NCI-H82 treated with DMSO at 0.1 percent for 48 hours (cell line): ENCODE data around the gene HSPB7.
"Not testable (repeated sequence)": the region's sequence is repeated elsewhere in the genome, so short reads cannot be mapped to it uniquely, and the experiment has no call there.

ENCODE experiments used
- DNase-seq: peaks from one replicate; lab custom pipeline; 2025; ENCODE audit not compliant: unreplicated experiment; lab: John Stamatoyannopoulos, UW

Gene HSPB7

GRCh38 chr1:16009030-16009460, 8.8 kb downstream of the HSPB7 start:
- DNase-seq: peak; percentile 40

- no peak for DNase-seq
Measured at GRCh38 chr1:16007671-16008341, 10.0 kb downstream of the HSPB7 start.

DNA sequence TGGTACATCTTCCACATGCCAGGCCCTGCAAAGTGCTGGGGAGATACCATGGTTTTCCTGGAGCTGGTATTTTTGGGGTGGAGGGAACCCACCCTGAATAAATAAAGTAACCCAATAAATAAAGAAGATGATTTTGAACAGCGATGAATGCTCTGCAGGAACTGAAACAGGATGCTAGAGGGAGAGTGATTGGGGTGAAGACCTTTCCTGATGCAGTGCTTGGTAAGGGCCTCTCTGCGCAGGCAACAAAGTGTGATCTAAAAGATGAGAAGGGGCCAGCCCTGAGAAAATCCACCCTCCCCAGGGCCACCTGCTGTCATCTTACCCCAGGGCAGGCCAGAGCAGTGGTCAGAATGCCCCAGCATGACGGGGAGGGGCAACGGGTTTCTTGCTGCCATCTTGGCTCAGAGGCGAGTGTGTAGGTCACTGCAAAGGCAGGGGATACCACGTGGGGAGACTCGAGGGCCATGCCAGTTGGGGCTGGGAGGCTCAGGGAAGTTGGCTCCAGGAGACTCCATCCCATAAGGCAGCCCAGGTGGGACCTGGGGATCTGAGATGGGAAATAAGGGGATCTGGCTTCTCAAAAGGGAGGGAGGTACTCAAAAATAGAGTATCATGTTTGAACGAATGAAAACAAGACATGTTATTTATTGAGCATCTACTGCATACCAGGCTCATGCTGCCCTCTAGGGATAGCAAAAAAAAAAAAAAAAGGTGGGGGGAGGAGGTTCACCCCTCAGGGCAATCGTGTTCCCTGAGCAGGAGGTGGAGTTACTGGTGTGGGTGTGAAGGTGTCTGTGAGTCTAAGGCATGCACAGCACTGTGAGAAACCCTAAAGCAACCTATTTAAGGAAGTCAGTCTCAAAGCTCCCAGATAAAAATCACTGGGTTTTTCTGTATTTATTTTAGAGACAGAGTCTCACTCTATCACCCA, 11.0 kb downstream of the HSPB7 start:
- no peak for DNase-seq

DNA sequence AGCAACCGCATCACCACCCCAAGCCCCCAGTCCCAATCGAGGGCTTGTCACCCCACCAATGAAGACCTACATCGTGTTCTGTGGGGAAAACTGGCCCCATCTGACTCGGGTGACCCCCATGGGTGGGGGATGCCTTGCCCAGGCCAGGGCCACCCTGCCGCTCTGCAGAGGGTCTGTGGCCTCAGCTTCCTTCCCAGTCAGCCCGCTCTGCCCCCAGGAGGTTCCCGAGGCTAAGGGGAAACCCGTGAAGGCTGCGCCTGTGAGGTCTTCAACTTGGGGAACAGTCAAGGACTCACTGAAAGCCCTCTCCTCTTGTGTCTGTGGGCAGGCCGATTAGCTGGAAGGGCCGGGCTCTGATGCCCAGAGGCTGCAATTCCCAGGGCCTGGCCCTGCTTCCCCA, 11.8 kb downstream of the HSPB7 start:
- no peak for DNase-seq

DNA sequence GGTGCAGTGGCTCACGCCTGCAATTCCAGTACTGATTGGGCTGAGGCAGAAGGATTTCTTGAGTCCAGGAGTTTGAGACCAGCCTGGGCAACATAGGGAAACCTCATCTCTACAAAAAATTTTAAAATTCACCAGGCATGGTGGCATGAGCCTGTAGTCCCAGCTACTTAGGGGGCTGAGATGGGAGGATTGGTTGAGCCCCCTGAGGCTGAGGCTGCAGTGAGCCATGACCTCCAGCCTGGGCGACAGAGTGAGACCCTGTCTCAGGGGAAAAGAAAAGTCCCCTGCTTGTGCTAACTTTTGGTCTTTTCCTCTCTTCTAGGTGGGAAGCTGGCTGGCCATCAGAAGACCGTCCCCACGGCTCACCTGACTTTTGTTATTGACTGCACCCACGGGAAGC, 12.2 kb downstream of the HSPB7 start:
- DNase-seq: no peak

GRCh38 chr1:16001274-16001673, 16.6 kb downstream of the HSPB7 start:
- not testable (repeated sequence) for DNase-seq

- no peak for DNase-seq
Measured at GRCh38 chr1:15998929-15999328, 18.9 kb downstream of the HSPB7 start.

DNA sequence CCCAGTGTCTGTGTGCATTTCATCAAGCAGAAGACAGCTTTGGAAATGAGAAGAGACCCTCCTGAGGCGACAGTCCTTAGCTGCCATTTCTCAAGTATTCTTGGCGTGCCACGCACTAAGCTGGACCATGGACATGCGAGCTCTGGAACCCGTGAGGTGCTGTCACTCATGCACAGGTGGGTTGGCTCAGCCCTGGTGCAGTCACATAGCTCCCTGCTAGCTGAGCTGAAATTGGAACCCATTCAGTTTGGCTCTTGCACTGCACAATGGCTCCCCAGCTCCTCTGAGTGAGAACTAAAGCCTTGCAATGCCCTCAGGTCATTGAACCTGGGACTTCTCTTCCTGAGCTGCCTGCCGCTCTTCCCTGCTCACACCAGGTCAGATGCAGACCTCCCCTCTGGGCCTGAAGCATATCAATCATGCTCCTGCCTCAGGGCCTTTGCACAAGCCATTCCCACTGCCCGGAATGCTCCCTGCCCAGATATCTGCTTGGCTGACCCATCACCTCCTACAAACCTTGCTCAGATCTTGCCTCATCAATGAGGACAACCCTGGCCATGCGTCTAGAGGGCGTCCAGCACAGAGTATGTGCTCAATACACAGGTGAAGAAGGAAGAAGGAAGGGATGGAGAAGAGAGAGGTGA, 20.1 kb downstream of the HSPB7 start:
- DNase-seq: no peak

- DNase-seq: no peak
Measured at GRCh38 chr1:15997076-15997585, 20.7 kb downstream of the HSPB7 start.

- no peak for DNase-seq
Measured at GRCh38 chr1:15994590-15995351, 23.1 kb downstream of the HSPB7 start.

DNA sequence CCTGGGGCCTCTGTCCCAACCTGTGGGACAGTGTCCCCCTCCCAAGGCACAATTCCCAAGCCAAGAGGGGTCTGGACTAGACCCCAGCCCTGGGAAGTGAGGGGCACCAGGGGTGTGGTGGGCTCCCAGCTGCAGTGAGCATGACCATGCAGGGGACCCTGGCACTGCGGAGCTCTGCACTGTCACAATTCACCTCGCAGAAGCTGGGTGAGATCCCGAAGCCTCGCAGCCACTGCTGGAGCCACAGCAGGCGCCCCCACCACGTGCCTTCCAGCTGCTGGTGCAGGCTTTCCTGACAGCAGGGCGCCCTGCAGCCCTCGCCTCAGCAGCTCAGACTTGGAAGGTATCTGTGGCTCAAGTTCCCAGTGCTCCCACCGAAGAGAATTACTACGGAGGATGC, 23.8 kb downstream of the HSPB7 start:
- DNase-seq: no peak

GRCh38 chr1:15993666-15994065, 24.2 kb downstream of the HSPB7 start:
- DNase-seq: no peak

GRCh38 chr1:15992582-15993500, 25.0 kb downstream of the HSPB7 start:
- no peak for DNase-seq

DNA sequence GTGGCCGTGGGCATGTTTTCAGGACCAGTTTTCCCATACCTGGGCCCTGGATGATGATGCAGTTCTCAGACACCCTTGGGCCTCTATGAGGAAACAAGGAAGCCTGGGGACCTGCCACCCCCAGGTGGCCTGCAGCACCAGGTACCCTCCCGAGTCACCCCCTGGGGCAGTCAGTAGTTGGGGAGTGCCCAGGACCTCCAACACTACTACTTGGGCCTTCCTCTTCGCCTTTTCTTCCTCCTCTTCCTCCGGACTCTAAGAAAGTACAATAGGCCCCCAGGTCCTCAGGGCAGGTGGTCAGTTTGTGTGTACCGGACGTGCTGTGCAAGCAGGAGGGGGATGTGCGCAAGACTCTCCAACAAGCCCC, 25.7 kb downstream of the HSPB7 start:
- no peak for DNase-seq

DNA sequence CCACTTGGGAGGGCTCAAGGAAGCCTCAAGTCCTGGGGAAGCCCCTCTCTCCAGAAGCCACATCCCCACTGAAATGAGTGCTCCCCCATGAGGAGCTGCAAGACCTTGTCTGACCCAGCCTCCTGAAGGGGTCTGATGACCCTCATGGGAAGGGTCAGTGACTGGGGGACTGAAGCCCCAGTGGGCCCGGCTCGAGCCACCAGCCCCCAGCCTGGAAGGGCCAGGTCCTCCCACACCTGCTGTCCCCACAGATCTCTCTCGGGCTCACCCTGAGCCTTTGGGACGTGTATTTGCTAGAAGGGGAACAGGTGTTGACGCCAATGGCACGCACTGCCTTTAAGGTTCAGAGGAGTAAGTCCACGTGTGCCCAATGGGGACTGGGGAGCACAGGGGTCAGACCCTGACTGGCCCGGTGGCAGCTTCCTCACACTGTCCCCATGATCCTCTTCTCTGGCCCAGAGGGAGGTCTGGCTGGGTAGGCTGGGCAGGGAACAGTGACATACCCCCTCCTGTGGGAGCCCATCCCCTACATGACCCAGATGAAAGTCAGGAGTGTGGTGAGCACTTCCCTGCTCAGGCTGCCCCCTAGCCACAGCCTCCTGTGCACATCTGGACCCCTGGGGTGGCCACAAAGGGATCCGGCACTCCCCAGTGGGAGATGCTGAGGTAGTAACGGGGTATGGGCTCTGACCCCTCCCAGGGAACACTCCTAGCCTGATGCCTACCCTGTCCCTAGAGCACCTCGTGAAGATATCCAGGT, 26.2 kb downstream of the HSPB7 start:
- no peak for DNase-seq

- no peak for DNase-seq
Measured at GRCh38 chr1:15989776-15990175, 28.1 kb downstream of the HSPB7 start.

- DNase-seq: no peak
Measured at GRCh38 chr1:15988856-15989736, 28.7 kb downstream of the HSPB7 start.

DNA sequence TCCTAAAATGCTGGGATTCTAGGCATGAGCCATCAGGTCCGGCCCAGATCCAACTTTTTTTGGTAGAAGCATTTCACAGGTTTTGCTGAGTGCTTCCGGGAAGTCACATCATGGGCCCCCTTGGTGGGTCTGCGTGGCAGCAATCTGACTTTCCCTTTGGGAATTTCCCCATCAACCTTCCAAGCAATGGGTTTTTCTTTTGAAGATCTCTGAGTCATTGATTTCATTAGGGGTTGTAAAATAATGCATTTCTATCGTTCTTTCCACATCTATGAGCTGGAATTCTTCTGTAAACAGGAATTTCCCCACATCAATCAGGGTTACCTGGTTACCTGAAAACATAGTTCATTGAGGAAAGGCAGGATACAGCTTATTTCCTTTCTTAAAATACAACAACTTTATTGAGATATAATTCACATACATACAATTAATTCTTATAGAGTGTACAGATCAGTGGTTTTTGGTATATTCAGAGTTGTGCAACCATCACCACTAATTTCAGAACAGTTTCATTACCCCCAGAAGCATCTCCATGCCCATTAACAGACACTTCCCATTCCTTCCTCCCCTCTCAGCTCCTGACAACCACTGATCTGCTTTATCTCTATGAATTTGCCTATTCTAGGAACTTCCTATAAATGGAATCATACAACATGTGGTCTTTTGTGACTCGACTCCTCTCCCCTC, 32.1 kb downstream of the HSPB7 start:
- no peak for DNase-seq
